Glutamatergic neuron (in vitro differentiated cells): Measurements from ENCODE around the gene AGAP1. TPM values are rescaled to one million over a fixed set of nuclear protein-coding genes. Genes with fewer than 3 reads are reported as not detected.

Experiments
- DNase-seq: peaks from one replicate; pipeline ENCODE4 v3.0.0; 2022
- H3K27ac Mint-ChIP-seq: one replicate; pipeline ENCODE4 v1.8.0; 2020; ENCODE audit warnings: mild to moderate bottlenecking, mixed read lengths, inconsistent platforms; ENCODE audit not compliant: unreplicated experiment
- H3K27me3 Mint-ChIP-seq: one replicate; pipeline ENCODE4 v1.8.0; 2020; ENCODE audit warnings: mild to moderate bottlenecking, moderate library complexity, mixed read lengths, inconsistent platforms; ENCODE audit not compliant: unreplicated experiment
- H3K36me3 Mint-ChIP-seq: one replicate; pipeline ENCODE4 v1.8.0; 2020; ENCODE audit warnings: mild to moderate bottlenecking, mixed read lengths, inconsistent platforms; ENCODE audit not compliant: unreplicated experiment
- H3K4me1 Mint-ChIP-seq: one replicate; pipeline ENCODE4 v1.8.0; 2020; ENCODE audit warnings: mild to moderate bottlenecking, low read depth, mixed read lengths, inconsistent platforms; ENCODE audit not compliant: unreplicated experiment
- H3K4me3 Mint-ChIP-seq: one replicate; pipeline ENCODE4 v1.8.0; 2020; ENCODE audit warnings: mild to moderate bottlenecking, mixed read lengths, inconsistent platforms; ENCODE audit not compliant: unreplicated experiment
- H3K9me3 Mint-ChIP-seq: one replicate; pipeline ENCODE4 v1.8.0; 2020; ENCODE audit warnings: mild to moderate bottlenecking, moderate library complexity, mixed read lengths, inconsistent platforms; ENCODE audit not compliant: unreplicated experiment
- CTCF ChIP-seq: fragments of 200-600 bp; sonication (generic); IDR thresholded peaks from one replicate; pipeline ENCODE4 v1.5.0; 2021; ENCODE audit not compliant: partially characterized antibody, unreplicated experiment
- total RNA-seq: library from RNA; stranded (reverse); fragmentation: NEBNext Ultra II Directional; extraction: Animal tissue kit (Norgen Biotek cat#: 25700); gene quantifications from one replicate; pipeline ENCODE4 v1.2.1, GENCODE V29; 2021; ENCODE audit not compliant: unreplicated experiment

AGAP1 gene
- total RNA-seq, 1 donor from 2014 or later = 153 TPM

- peaks cover 12% of the 10 kb centered on the region for H3K27me3 Mint-ChIP-seq
- no peaks in the 10 kb centered on the region for H3K36me3 Mint-ChIP-seq
- DNase-seq = no peak
- TF ChIP-seq CTCF = no peak
- no peak overlapping the region for H3K4me3 Mint-ChIP-seq
- H3K9me3 Mint-ChIP-seq = peaks cover 3% of the 10 kb centered on the region
- peaks cover 41% of the 10 kb centered on the region for H3K4me1 Mint-ChIP-seq
- H3K27ac Mint-ChIP-seq = no peak overlapping the region
Measured at GRCh38 chr2:235582729-235583128, 88.9 kb downstream of the AGAP1 start.

DNA sequence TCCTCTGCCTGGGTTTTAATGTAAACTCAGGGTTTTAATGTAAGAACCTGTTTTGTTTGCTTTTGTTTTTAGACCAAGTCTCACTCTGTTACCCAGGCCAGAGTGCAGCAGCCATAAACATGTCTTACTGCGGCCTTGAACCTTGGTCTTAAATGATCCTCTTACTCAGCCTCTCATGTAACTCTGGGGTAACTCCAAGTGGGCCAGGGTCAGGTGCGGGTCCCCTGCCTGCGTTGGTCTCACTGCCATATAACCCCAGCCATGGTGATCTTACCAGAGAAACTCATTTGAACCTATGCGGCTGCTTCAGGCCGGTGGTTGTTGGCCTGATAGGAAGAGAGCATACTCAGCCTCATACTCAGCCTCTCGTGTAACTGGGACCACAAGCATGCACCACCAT, 89.3 kb downstream of the AGAP1 start:
- Mint-ChIP-seq H3K9me3 (peaks cover 2% of the 10 kb centered on the region), H3K27ac (no peak overlapping the region)

DNA sequence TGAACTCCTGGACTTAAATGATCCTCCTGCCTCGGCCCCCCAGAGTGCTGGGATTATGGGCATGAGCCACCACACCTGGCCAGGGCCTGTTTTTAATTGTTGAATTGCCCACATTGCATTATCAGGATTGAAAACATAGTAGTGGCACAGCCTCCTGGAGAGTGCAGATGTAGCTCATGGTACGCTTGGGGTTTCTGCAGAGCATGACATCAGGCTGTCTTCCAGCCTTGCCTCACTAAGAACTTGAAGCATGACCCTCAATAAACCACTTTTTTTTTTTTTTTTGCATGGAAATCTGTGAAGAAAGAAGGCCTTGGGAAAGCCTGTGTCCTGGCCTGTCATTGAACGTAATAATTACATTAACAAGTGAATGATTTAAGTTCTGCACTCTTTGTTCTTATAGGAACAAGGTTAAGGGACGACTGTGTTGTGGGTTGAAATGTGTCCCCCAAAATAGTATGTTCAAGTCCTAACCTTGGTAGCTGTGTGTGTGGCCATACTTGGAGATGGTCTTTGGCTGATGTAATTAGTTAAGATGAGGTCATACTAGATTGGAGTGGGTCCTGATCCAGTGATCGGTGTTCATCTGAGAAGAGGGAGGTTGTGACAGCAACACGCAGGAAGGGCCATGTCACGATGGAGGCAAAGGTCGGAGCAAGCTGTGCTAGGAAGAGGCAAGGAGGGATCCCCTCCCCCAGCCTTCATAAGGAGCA, 90.2 kb downstream of the AGAP1 start:
- H3K27me3 Mint-ChIP-seq = peaks cover 13% of the 10 kb centered on the region
- no peak overlapping the region for H3K27ac Mint-ChIP-seq
- H3K9me3 Mint-ChIP-seq = peaks cover 4% of the 10 kb centered on the region
- H3K36me3 Mint-ChIP-seq = no peaks in the 10 kb centered on the region
- TF ChIP-seq CTCF = no peak
- H3K4me3 Mint-ChIP-seq = no peak overlapping the region
- H3K4me1 Mint-ChIP-seq = peaks cover 39% of the 10 kb centered on the region
- no peak for DNase-seq

More for the DNA sequence above, 89.3 kb downstream of the AGAP1 start:
- TF ChIP-seq CTCF = no peak
- no peaks in the 10 kb centered on the region for H3K36me3 Mint-ChIP-seq
- H3K27me3 Mint-ChIP-seq = peaks cover 12% of the 10 kb centered on the region
- H3K4me1 Mint-ChIP-seq = peaks cover 37% of the 10 kb centered on the region
- DNase-seq = no peak
- no peak overlapping the region for H3K4me3 Mint-ChIP-seq

GRCh38 chr2:235584638-235585007, 90.8 kb downstream of the AGAP1 start:
- H3K4me1 Mint-ChIP-seq = peaks cover 36% of the 10 kb centered on the region
- peak overlapping the region; percentile 12 for H3K27ac Mint-ChIP-seq
- DNase-seq = no peak
- peaks cover 4% of the 10 kb centered on the region for H3K9me3 Mint-ChIP-seq
- no peak overlapping the region for H3K4me3 Mint-ChIP-seq
- peaks cover 15% of the 10 kb centered on the region for H3K27me3 Mint-ChIP-seq
- peaks cover 3% of the 10 kb centered on the region for H3K36me3 Mint-ChIP-seq
- TF ChIP-seq CTCF = no peak

DNA sequence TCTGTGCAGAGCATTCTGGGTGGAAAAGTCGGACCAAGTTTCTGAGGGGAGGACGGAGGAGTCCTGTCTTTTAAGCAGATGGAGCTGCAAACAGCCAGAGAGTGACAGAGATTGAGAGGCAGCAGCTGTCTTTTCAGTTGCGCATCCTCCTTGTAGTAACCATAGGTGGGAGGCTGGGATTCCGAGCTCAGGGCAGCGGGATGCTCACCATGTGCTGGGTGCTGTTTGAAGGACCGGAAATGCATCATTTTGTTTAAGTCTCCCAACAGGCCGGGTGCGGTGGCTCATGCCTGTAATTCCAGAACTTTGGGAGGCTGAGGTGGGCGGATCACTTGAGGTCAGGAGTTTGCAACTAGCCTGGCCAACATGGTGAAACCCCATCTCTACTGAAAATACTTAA, 93.4 kb downstream of the AGAP1 start:
- Mint-ChIP-seq H3K27ac (peak overlapping the region; percentile 52), H3K9me3 (peaks cover 7% of the 10 kb centered on the region), H3K27me3 (peaks cover 10% of the 10 kb centered on the region), H3K4me1 (peaks cover 32% of the 10 kb centered on the region), H3K4me3 (peak overlapping the region; percentile 10), H3K36me3 (peaks cover 4% of the 10 kb centered on the region)
- no peak for DNase-seq
- no peak for TF ChIP-seq CTCF
